ENCODE data around the gene CAPN13. TPM values are rescaled to one million over a fixed set of nuclear protein-coding genes. Genes with fewer than 3 reads are reported as not detected.

The CAPN13 gene
- total and polyA plus RNA-seq, 2 donors (not counting 1 experiment from before 2014, with no cell fraction given), result not detected

GRCh38 chr2:30780776-30781330, 26.4 kb downstream of the CAPN13 start:
- H3K4me1 ChIP-seq (ENCODE audit: control insufficient read depth in 2 of 2, insufficient read depth in 2 of 2, low read length in 2 of 2), result no peaks in the 10 kb centered on the region
- CTCF ChIA-PET, result no interaction called here
- H3K27me3 Mint-ChIP-seq, result peaks cover 12% of the 10 kb centered on the region
- no peaks in the 10 kb centered on the region for H3K79me2 ChIP-seq (ENCODE audit: control insufficient read depth, insufficient read depth, low read length)
- no peaks in the 10 kb centered on the region for H3K4me1 Mint-ChIP-seq
- no peak overlapping the region for H3K9ac ChIP-seq (ENCODE audit: low read length)
- H3K36me3 ChIP-seq (replicated peaks in 1 of 2; ENCODE audit: control extremely low read depth in 1 of 2, control insufficient read depth in 1 of 2, extremely low read depth in 1 of 2, insufficient read depth in 2 of 2, low read length in 1 of 2), result no peaks in the 10 kb centered on the region
- ATAC-seq (ENCODE audit: low read depth) (no peak), DNase-seq (no peak)
- no peak overlapping the region for H3K27ac ChIP-seq (ENCODE audit: low read length in 2 of 2)
- H3K27me3 ChIP-seq (replicated peaks in 1 of 4; ENCODE audit: control extremely low read depth in 1 of 4, control insufficient read depth in 3 of 4, insufficient read depth in 4 of 4, low read length in 3 of 4), result peaks cover 0 to 4% (median under 1%) of the 10 kb centered on the region in 4 experiments
- no peaks in the 10 kb centered on the region for H3K9me3 ChIP-seq (ENCODE audit: control extremely low read depth in 1 of 3, control insufficient read depth in 2 of 3, insufficient read depth in 1 of 3, low read length in 2 of 3)
- intact Hi-C loops (cut with micrococcal nuclease), result no loop called here
- no peak overlapping the region for H3K4me3 ChIP-seq (ENCODE audit: control extremely low read depth in 1 of 5, extremely low read depth in 1 of 5, insufficient read depth in 1 of 5, low read depth in 2 of 5, low read length in 4 of 5)
- no peak overlapping the region for H2AFZ ChIP-seq (ENCODE audit: insufficient read depth, low read depth, low read length, poor library complexity, severe bottlenecking)
- no peak overlapping the region for H3K4me2 ChIP-seq (replicated peaks; ENCODE audit: low read depth, low read length, poor library complexity, severe bottlenecking)
- H3K27ac Mint-ChIP-seq, result no peak overlapping the region
- TF ChIP-seq CTCF (IDR thresholded peaks at IDR 0.05) (no peak), EZH2 (IDR thresholded peaks at IDR 0.05; ENCODE audit: borderline replicate concordance, insufficient read depth, low read depth, low read length, poor library complexity, severe bottlenecking) (no peak)
- H3K9me3 Mint-ChIP-seq (ENCODE audit: insufficient read depth), result no peaks in the 10 kb centered on the region
- H4K20me1 ChIP-seq (ENCODE audit: control insufficient read depth, insufficient read depth, low read length, poor library complexity, severe bottlenecking), result no peaks in the 10 kb centered on the region
- H3K4me3 Mint-ChIP-seq, result no peak overlapping the region
- POLR2A ChIA-PET, result no interaction called here
- 96% methylated on average over 5 of the region's 5 CpGs for WGBS (ENCODE audit: insufficient coverage)

GRCh38 chr2:30778611-30779010, 28.6 kb downstream of the CAPN13 start:
- intact Hi-C loops (cut with micrococcal nuclease), result no loop called here
- H4K20me1 ChIP-seq (ENCODE audit: control insufficient read depth, insufficient read depth, low read length, poor library complexity, severe bottlenecking), result no peaks in the 10 kb centered on the region
- H3K4me3 Mint-ChIP-seq, result no peak overlapping the region
- H3K27me3 Mint-ChIP-seq, result peaks cover 6% of the 10 kb centered on the region
- H3K9me3 Mint-ChIP-seq (ENCODE audit: insufficient read depth), result no peaks in the 10 kb centered on the region
- peaks cover 3% of the 10 kb centered on the region for H3K4me1 Mint-ChIP-seq
- DNase-seq, result no peak
- TF ChIP-seq EZH2 (IDR thresholded peaks at IDR 0.05; ENCODE audit: borderline replicate concordance, insufficient read depth, low read depth, low read length, poor library complexity, severe bottlenecking), result no peak
- no peak for TF ChIP-seq CTCF (IDR thresholded peaks at IDR 0.05)
- ChIA-PET CTCF (no interaction called here), POLR2A (no interaction called here)
- no peak overlapping the region for H3K27ac ChIP-seq (ENCODE audit: low read length in 2 of 2)
- no peak overlapping the region for H2AFZ ChIP-seq (ENCODE audit: insufficient read depth, low read depth, low read length, poor library complexity, severe bottlenecking)
- no peaks in the 10 kb centered on the region for H3K9me3 ChIP-seq (ENCODE audit: control extremely low read depth in 1 of 3, control insufficient read depth in 2 of 3, insufficient read depth in 1 of 3, low read length in 2 of 3)
- no peak overlapping the region for H3K27ac Mint-ChIP-seq
- no peak overlapping the region for H3K9ac ChIP-seq (ENCODE audit: low read length)
- 100% methylated on average over 4 of the region's 11 CpGs for WGBS (ENCODE audit: insufficient coverage)
- no peak overlapping the region for H3K4me3 ChIP-seq (ENCODE audit: control extremely low read depth in 1 of 5, extremely low read depth in 1 of 5, insufficient read depth in 1 of 5, low read depth in 2 of 5, low read length in 4 of 5)
- H3K36me3 ChIP-seq (replicated peaks in 1 of 2; ENCODE audit: control extremely low read depth in 1 of 2, control insufficient read depth in 1 of 2, extremely low read depth in 1 of 2, insufficient read depth in 2 of 2, low read length in 1 of 2), result no peaks in the 10 kb centered on the region
- no peak overlapping the region for H3K4me2 ChIP-seq (replicated peaks; ENCODE audit: low read depth, low read length, poor library complexity, severe bottlenecking)
- peaks cover 0 to 4% (median under 1%) of the 10 kb centered on the region in 4 experiments for H3K27me3 ChIP-seq (replicated peaks in 1 of 4; ENCODE audit: control extremely low read depth in 1 of 4, control insufficient read depth in 3 of 4, insufficient read depth in 4 of 4, low read length in 3 of 4)
- H3K79me2 ChIP-seq (ENCODE audit: control insufficient read depth, insufficient read depth, low read length), result no peaks in the 10 kb centered on the region
- no peak for ATAC-seq (ENCODE audit: low read depth)
- no peaks in the 10 kb centered on the region for H3K4me1 ChIP-seq (ENCODE audit: control insufficient read depth in 2 of 2, insufficient read depth in 2 of 2, low read length in 2 of 2)
